ENCODE measurements around the gene IFNA4.

- TF ChIP-seq POLR2A (IDR thresholded peaks at IDR 0.05) (no peak), CTCF (IDR thresholded peaks at IDR 0.05) (no peak)
Observed at GRCh38 chr9:21155501-21155900, 31.9 kb downstream of the IFNA4 start.
